ENCODE results near the gene RNF181.
"Not testable (repeated sequence)": the region's sequence is repeated elsewhere in the genome, so short reads cannot be mapped to it uniquely, and the experiment has no call there.

The RNF181 gene

GRCh38 chr2:85613717-85614515, 18.4 kb downstream of the RNF181 start:
- Histone ChIP-seq H3K27me3 (ENCODE audit: control insufficient read depth in 2 of 2, insufficient read depth in 2 of 2, low read length in 2 of 2) (no peaks in the 10 kb centered on the region), H3K27ac (ENCODE audit: low read depth in 2 of 2, low read length in 2 of 2) (no peak overlapping the region), H3K36me3 (ENCODE audit: control insufficient read depth in 2 of 2, insufficient read depth in 2 of 2, low read length in 2 of 2) (peaks cover 7 to 12% of the 10 kb centered on the region in 2 donors), H3K4me3 (ENCODE audit: low read length in 2 of 2) (no peak overlapping the region), H3K9me3 (ENCODE audit: control insufficient read depth in 2 of 2, low read length in 2 of 2) (no peaks in the 10 kb centered on the region), H3K9ac (ENCODE audit: low read depth in 1 of 2, low read length in 2 of 2) (no peak overlapping the region), H3K4me1 (ENCODE audit: control insufficient read depth in 2 of 2, insufficient read depth in 2 of 2, low read length in 2 of 2) (peaks cover 15 to 22% of the 10 kb centered on the region in 2 donors)

DNA sequence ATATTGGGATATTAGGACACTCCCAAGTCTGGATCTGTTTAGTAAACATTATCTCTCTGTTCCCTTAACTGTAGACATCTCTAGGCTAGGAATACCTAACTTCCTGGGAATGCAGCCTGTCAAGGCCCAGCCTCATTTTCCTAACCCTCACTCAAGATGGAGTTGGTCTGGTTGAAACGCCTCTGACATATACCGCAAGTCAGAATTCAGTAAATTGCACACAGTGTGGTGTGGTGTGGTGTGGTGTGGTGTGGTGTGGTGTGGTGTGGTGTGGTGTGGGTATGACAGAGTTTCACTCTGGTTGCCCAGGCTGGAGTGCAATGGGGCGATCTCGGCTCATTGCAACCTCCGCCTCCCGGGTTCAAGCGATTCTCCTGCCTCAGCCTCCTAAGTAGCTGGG, 19.2 kb downstream of the RNF181 start:
- not testable (repeated sequence) for H3K9me3 ChIP-seq (ENCODE audit: control insufficient read depth in 2 of 2, low read length in 2 of 2); H3K4me3 ChIP-seq (ENCODE audit: low read length in 2 of 2); H3K9ac ChIP-seq (ENCODE audit: low read depth in 1 of 2, low read length in 2 of 2); H3K27me3 ChIP-seq (ENCODE audit: control insufficient read depth in 2 of 2, insufficient read depth in 2 of 2, low read length in 2 of 2); H3K27ac ChIP-seq (ENCODE audit: low read depth in 2 of 2, low read length in 2 of 2)
- Histone ChIP-seq H3K36me3 (ENCODE audit: control insufficient read depth in 2 of 2, insufficient read depth in 2 of 2, low read length in 2 of 2) (peaks cover 0 to 14% of the 10 kb centered on the region in 2 donors), H3K4me1 (ENCODE audit: control insufficient read depth in 2 of 2, insufficient read depth in 2 of 2, low read length in 2 of 2) (peaks cover 22 to 28% of the 10 kb centered on the region in 2 donors)

DNA sequence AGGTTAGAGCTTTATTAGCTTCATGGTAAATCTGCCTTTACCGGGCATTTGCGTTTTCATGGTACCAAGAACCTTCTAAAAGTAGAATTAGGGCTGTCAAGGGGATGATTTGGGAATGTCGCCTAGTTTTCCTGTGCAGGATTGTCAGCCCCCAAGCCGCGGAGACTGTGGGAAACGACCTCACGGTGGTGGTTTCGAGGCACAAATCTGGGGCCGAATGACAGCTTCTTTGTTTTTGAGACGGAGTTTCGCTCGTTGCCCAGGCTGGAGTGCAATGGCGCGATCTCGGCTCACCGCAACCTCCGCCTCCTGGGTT, 19.8 kb downstream of the RNF181 start:
- peaks cover 22 to 25% of the 10 kb centered on the region in 2 donors for H3K4me1 ChIP-seq (ENCODE audit: control insufficient read depth in 2 of 2, insufficient read depth in 2 of 2, low read length in 2 of 2)
- no peaks in the 10 kb centered on the region for H3K27me3 ChIP-seq (ENCODE audit: control insufficient read depth in 2 of 2, insufficient read depth in 2 of 2, low read length in 2 of 2)
- H3K36me3 ChIP-seq (ENCODE audit: control insufficient read depth in 2 of 2, insufficient read depth in 2 of 2, low read length in 2 of 2) = peaks cover 0 to 13% of the 10 kb centered on the region in 2 donors
- H3K4me3 ChIP-seq (ENCODE audit: low read length in 2 of 2) = no peak overlapping the region
- H3K27ac ChIP-seq (ENCODE audit: low read depth in 2 of 2, low read length in 2 of 2) = peak overlapping the region in 1 of 2 donors; percentile 80
- no peaks in the 10 kb centered on the region for H3K9me3 ChIP-seq (ENCODE audit: control insufficient read depth in 2 of 2, low read length in 2 of 2)
- H3K9ac ChIP-seq (ENCODE audit: low read depth in 1 of 2, low read length in 2 of 2) = no peak overlapping the region

- not testable (repeated sequence) for H3K27me3 ChIP-seq (ENCODE audit: control insufficient read depth in 2 of 2, insufficient read depth in 2 of 2, low read length in 2 of 2); H3K9ac ChIP-seq (ENCODE audit: low read depth in 1 of 2, low read length in 2 of 2); H3K9me3 ChIP-seq (ENCODE audit: control insufficient read depth in 2 of 2, low read length in 2 of 2); H3K27ac ChIP-seq (ENCODE audit: low read depth in 2 of 2, low read length in 2 of 2)
- peak overlapping the region; percentile 41 to 79 for H3K4me3 ChIP-seq (ENCODE audit: low read length in 2 of 2)
- H3K36me3 ChIP-seq (ENCODE audit: control insufficient read depth in 2 of 2, insufficient read depth in 2 of 2, low read length in 2 of 2) = peaks cover 2 to 28% of the 10 kb centered on the region in 2 donors
- H3K4me1 ChIP-seq (ENCODE audit: control insufficient read depth in 2 of 2, insufficient read depth in 2 of 2, low read length in 2 of 2) = peaks cover 16% of the 10 kb centered on the region in 2 donors
Observed at GRCh38 chr2:85617723-85618122, 22.2 kb downstream of the RNF181 start.

DNA sequence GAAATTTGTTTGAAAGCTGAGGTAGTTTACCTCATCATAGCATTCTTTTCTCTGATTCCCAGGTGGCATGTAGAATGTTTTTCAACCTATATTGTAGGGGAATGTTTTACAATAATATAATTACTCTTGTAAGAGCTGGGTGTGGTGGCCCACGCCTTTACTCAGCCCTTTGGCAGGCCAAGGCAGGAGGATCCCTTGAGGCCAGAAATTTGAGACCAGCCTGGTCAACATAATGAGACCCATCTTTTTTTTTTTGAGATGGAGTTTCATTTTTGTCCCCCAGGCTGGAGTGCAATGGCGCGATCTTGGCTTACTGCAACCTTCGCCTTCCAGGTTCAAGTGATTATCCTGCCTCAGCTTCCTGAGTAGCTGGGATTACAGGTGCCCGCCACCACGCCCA, 24.1 kb downstream of the RNF181 start:
- H3K9ac ChIP-seq (ENCODE audit: low read depth in 1 of 2, low read length in 2 of 2) = no peak overlapping the region
- no peak overlapping the region for H3K27ac ChIP-seq (ENCODE audit: low read depth in 2 of 2, low read length in 2 of 2)
- H3K36me3 ChIP-seq (ENCODE audit: control insufficient read depth in 2 of 2, insufficient read depth in 2 of 2, low read length in 2 of 2) = peaks cover 16 to 42% of the 10 kb centered on the region in 2 donors

GRCh38 chr2:85621338-85621737, 25.8 kb downstream of the RNF181 start:
- no peaks in the 10 kb centered on the region for H3K27me3 ChIP-seq (ENCODE audit: control insufficient read depth in 2 of 2, insufficient read depth in 2 of 2, low read length in 2 of 2)
- H3K27ac ChIP-seq (ENCODE audit: low read depth in 2 of 2, low read length in 2 of 2) = no peak overlapping the region
- no peaks in the 10 kb centered on the region for H3K9me3 ChIP-seq (ENCODE audit: control insufficient read depth in 2 of 2, low read length in 2 of 2)
- no peak overlapping the region for H3K4me3 ChIP-seq (ENCODE audit: low read length in 2 of 2)
- peaks cover 30 to 57% of the 10 kb centered on the region in 2 donors for H3K36me3 ChIP-seq (ENCODE audit: control insufficient read depth in 2 of 2, insufficient read depth in 2 of 2, low read length in 2 of 2)
- H3K9ac ChIP-seq (ENCODE audit: low read depth in 1 of 2, low read length in 2 of 2) = no peak overlapping the region
- H3K4me1 ChIP-seq (ENCODE audit: control insufficient read depth in 2 of 2, insufficient read depth in 2 of 2, low read length in 2 of 2) = peaks cover 16% of the 10 kb centered on the region in 2 donors

More for the DNA sequence above, 24.1 kb downstream of the RNF181 start:
- Histone ChIP-seq H3K4me3 (ENCODE audit: low read length in 2 of 2) (no peak overlapping the region), H3K9me3 (ENCODE audit: control insufficient read depth in 2 of 2, low read length in 2 of 2) (no peaks in the 10 kb centered on the region), H3K27me3 (ENCODE audit: control insufficient read depth in 2 of 2, insufficient read depth in 2 of 2, low read length in 2 of 2) (no peaks in the 10 kb centered on the region), H3K4me1 (ENCODE audit: control insufficient read depth in 2 of 2, insufficient read depth in 2 of 2, low read length in 2 of 2) (peaks cover 16% of the 10 kb centered on the region in 2 donors)

GRCh38 chr2:85623991-85624390, 28.4 kb downstream of the RNF181 start:
- H3K9me3 ChIP-seq (ENCODE audit: control insufficient read depth in 2 of 2, low read length in 2 of 2) = no peaks in the 10 kb centered on the region
- no peak overlapping the region for H3K27ac ChIP-seq (ENCODE audit: low read depth in 2 of 2, low read length in 2 of 2)

GRCh38 chr2:85628658-85629057, 33.1 kb downstream of the RNF181 start:
- Histone ChIP-seq H3K9ac (ENCODE audit: low read depth in 1 of 2, low read length in 2 of 2) (no peak overlapping the region), H3K27ac (ENCODE audit: low read depth in 2 of 2, low read length in 2 of 2) (no peak overlapping the region), H3K36me3 (ENCODE audit: control insufficient read depth in 2 of 2, insufficient read depth in 2 of 2, low read length in 2 of 2) (peaks cover 61 to 66% of the 10 kb centered on the region in 2 donors), H3K4me1 (ENCODE audit: control insufficient read depth in 2 of 2, insufficient read depth in 2 of 2, low read length in 2 of 2) (no peaks in the 10 kb centered on the region), H3K9me3 (ENCODE audit: control insufficient read depth in 2 of 2, low read length in 2 of 2) (no peaks in the 10 kb centered on the region), H3K27me3 (ENCODE audit: control insufficient read depth in 2 of 2, insufficient read depth in 2 of 2, low read length in 2 of 2) (no peaks in the 10 kb centered on the region), H3K4me3 (ENCODE audit: low read length in 2 of 2) (no peak overlapping the region)

More at GRCh38 chr2:85623991-85624390, 28.4 kb downstream of the RNF181 start:
- Histone ChIP-seq H3K4me3 (ENCODE audit: low read length in 2 of 2) (no peak overlapping the region), H3K36me3 (ENCODE audit: control insufficient read depth in 2 of 2, insufficient read depth in 2 of 2, low read length in 2 of 2) (peaks cover 39 to 65% of the 10 kb centered on the region in 2 donors), H3K27me3 (ENCODE audit: control insufficient read depth in 2 of 2, insufficient read depth in 2 of 2, low read length in 2 of 2) (no peaks in the 10 kb centered on the region), H3K9ac (ENCODE audit: low read depth in 1 of 2, low read length in 2 of 2) (no peak overlapping the region), H3K4me1 (ENCODE audit: control insufficient read depth in 2 of 2, insufficient read depth in 2 of 2, low read length in 2 of 2) (peaks cover 5% of the 10 kb centered on the region in 2 donors)

- H3K4me3 ChIP-seq (ENCODE audit: low read length in 2 of 2) = no peak overlapping the region
- no peak overlapping the region for H3K9ac ChIP-seq (ENCODE audit: low read depth in 1 of 2, low read length in 2 of 2)
- no peaks in the 10 kb centered on the region for H3K4me1 ChIP-seq (ENCODE audit: control insufficient read depth in 2 of 2, insufficient read depth in 2 of 2, low read length in 2 of 2)
- peaks cover 59 to 66% of the 10 kb centered on the region in 2 donors for H3K36me3 ChIP-seq (ENCODE audit: control insufficient read depth in 2 of 2, insufficient read depth in 2 of 2, low read length in 2 of 2)
- H3K27ac ChIP-seq (ENCODE audit: low read depth in 2 of 2, low read length in 2 of 2) = no peak overlapping the region
- no peaks in the 10 kb centered on the region for H3K9me3 ChIP-seq (ENCODE audit: control insufficient read depth in 2 of 2, low read length in 2 of 2)
- H3K27me3 ChIP-seq (ENCODE audit: control insufficient read depth in 2 of 2, insufficient read depth in 2 of 2, low read length in 2 of 2) = no peaks in the 10 kb centered on the region
Observed at GRCh38 chr2:85631316-85631715, 35.8 kb downstream of the RNF181 start.

GRCh38 chr2:85635011-85635410, 39.5 kb downstream of the RNF181 start:
- H3K27ac ChIP-seq (ENCODE audit: low read depth in 2 of 2, low read length in 2 of 2) = no peak overlapping the region
- H3K4me1 ChIP-seq (ENCODE audit: control insufficient read depth in 2 of 2, insufficient read depth in 2 of 2, low read length in 2 of 2) = no peaks in the 10 kb centered on the region
- H3K9ac ChIP-seq (ENCODE audit: low read depth in 1 of 2, low read length in 2 of 2) = no peak overlapping the region
- peaks cover 65 to 80% of the 10 kb centered on the region in 2 donors for H3K36me3 ChIP-seq (ENCODE audit: control insufficient read depth in 2 of 2, insufficient read depth in 2 of 2, low read length in 2 of 2)
- no peak overlapping the region for H3K4me3 ChIP-seq (ENCODE audit: low read length in 2 of 2)
- H3K9me3 ChIP-seq (ENCODE audit: control insufficient read depth in 2 of 2, low read length in 2 of 2) = no peaks in the 10 kb centered on the region
- H3K27me3 ChIP-seq (ENCODE audit: control insufficient read depth in 2 of 2, insufficient read depth in 2 of 2, low read length in 2 of 2) = no peaks in the 10 kb centered on the region
